ENCODE measurements around the gene TMEM59L. TPM values are rescaled to one million over a fixed set of nuclear protein-coding genes. Genes with fewer than 3 reads are reported as not detected.

TMEM59L gene
- total and polyA plus RNA-seq, 2 of the 13 experiments (the other 11 are each of a cell fraction or from before 2014, with no cell fraction given), result 0.97 to 5.5 TPM

DNA sequence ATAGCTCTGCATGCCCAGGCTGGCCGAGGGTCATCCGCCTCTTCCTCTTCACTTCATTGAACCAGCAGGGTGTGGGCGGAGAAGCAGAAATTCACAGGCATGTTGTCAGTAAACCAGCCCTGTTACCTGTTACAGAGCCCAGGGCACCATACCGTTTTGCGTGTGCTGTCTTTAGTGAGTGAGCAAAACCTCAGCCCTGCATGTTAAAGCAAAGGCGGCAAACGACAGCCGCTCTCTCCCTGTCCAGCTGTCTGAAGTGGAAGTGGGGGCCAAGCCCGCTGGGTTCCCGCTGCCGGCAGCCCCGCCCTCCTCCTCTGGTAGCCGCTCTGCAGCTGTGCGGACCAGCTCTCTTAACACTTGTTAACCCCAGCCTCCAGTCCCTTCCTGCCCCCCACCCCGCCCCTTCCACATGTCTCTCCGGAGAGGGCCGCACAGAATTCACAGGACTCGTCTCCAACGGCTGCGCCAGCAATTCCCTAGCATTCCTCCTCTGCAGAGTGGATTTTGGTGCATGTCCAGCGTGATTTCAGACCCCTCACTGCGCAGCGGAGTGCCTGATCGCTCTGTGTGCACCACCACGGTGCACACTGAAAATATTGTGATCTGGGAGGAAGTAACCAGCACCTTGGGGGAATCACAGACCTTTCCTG, 36.8 kb downstream of the TMEM59L start:
- H3K9ac ChIP-seq (ENCODE audit: insufficient read depth, low read depth, low read length), result no peak overlapping the region
- H3K36me3 ChIP-seq (replicated peaks in 1 of 2; ENCODE audit: control insufficient read depth in 1 of 2, insufficient read depth in 2 of 2, low read length in 2 of 2), result no peaks in the 10 kb centered on the region; a peak in 1 of 5 replicates
- TF ChIP-seq U2AF2 (IDR thresholded peaks at IDR 0.05; ENCODE audit: low read depth, low read length), result no peak
- TF ChIP-seq ZNF816 (CRISPR knock-in tag; IDR thresholded peaks at IDR 0.05; ENCODE audit: borderline replicate concordance), result no peak
- TF ChIP-seq ZNF10 (CRISPR knock-in tag; IDR thresholded peaks at IDR 0.05; ENCODE audit: borderline replicate concordance, low read depth), result no peak
- no peak for TF ChIP-seq ZNF207 (IDR thresholded peaks at IDR 0.05; ENCODE audit: borderline replicate concordance)
- TF ChIP-seq ATF7 (IDR thresholded peaks at IDR 0.05), result no peak
- TF ChIP-seq ATF7 (CRISPR knock-in tag; IDR thresholded peaks at IDR 0.05), result no peak
- TF ChIP-seq ZNF451 (CRISPR knock-in tag; IDR thresholded peaks at IDR 0.05), result no peak
- TF ChIP-seq SSRP1 (CRISPR knock-in tag; IDR thresholded peaks at IDR 0.05), result no peak
- TF ChIP-seq REL (CRISPR knock-in tag; conservative IDR thresholded peaks at IDR 0.05), result no peak
- TF ChIP-seq ZNF562 (CRISPR knock-in tag; IDR thresholded peaks at IDR 0.05; ENCODE audit: borderline replicate concordance), result no peak
- TF ChIP-seq HNRNPK (IDR thresholded peaks at IDR 0.05; ENCODE audit: low read depth, low read length, poor library complexity, severe bottlenecking), result no peak
- H3K79me2 ChIP-seq (ENCODE audit: insufficient read depth, low read length), result peaks cover 2% of the 10 kb centered on the region
- intact Hi-C loops (cut with micrococcal nuclease; ENCODE audit: unreplicated experiment), result no loop called here
- H3K4me3 ChIP-seq (replicated peaks in 1 of 3; ENCODE audit: insufficient read depth in 1 of 3, low read depth in 2 of 3, low read length in 3 of 3), result no peak overlapping the region
- no TSS peak for BruUV-seq (replicated peaks)
- 96% methylated on average over 23 of the region's 25 CpGs for WGBS (ENCODE audit: low lambda C conversion rate)
- no peak overlapping the region for H3K4me2 ChIP-seq (ENCODE audit: low read depth, low read length)
- H3K27ac ChIP-seq (ENCODE audit: extremely low read length, insufficient read depth, low read length), result no peak overlapping the region
- no peak overlapping the region for H2AFZ ChIP-seq (ENCODE audit: low read length)
- no peaks in the 10 kb centered on the region for H3K9me3 ChIP-seq (ENCODE audit: low read length)
- no peaks in the 10 kb centered on the region for H4K20me1 ChIP-seq (ENCODE audit: insufficient read depth, low read length)
- peaks cover 4% of the 10 kb centered on the region; the same call in 1 of the 2 replicates for H3K4me1 ChIP-seq (ENCODE audit: insufficient read depth, low read length)
- DNase-seq (ENCODE audit: low spot score), result no peak
- FAIRE-seq, result no peak
- no peaks in the 10 kb centered on the region for H3K27me3 ChIP-seq (ENCODE audit: control insufficient read depth in 1 of 2, insufficient read depth in 2 of 2, low read length in 2 of 2)
- no peak for ATAC-seq
- CTCF ChIA-PET (ENCODE audit: low intra/inter-chr PET ratio, low total read pairs), result no interaction called here
- POLR2A ChIA-PET, result no interaction called here
- in situ Hi-C loops (cut with HindIII; ENCODE audit: extremely low pct_ligation_motif_present, low pct_unique_long_range_greater_than_20kb), result no loop called here
